H1 (cell line): ENCODE results near the gene RIF1. TPM values are rescaled to one million over a fixed set of nuclear protein-coding genes. Genes with fewer than 3 reads are reported as not detected.

Source experiments
- CTBP2 ChIP-seq: IDR thresholded peaks from 2 replicates; pipeline ENCODE4 v1.7.0; 2011; ENCODE audit warnings: borderline replicate concordance, mild to moderate bottlenecking, moderate library complexity, mixed read lengths, low read length; ENCODE audit not compliant: insufficient read depth, insufficient read length
- EGR1 ChIP-seq: IDR thresholded peaks from 2 replicates; pipeline ENCODE4 v1.6.1; 2011; ENCODE audit warnings: low read depth, low read length, borderline replicate concordance
- KDM5A ChIP-seq: fragments of 200-600 bp; IDR thresholded peaks from 2 replicates; pipeline ENCODE4 v1.7.1; 2012; ENCODE audit warnings: mild to moderate bottlenecking, low read length, inconsistent platforms, mixed read lengths
- POLR2A ChIP-seq, 2 experiments: IDR thresholded peaks; 1 replicate in 1 of 2; 2 replicates in 1 of 2; pipeline ENCODE4 v1.6.1; 2011; ENCODE audit warnings: low read depth in 2 of 2, low read length in 2 of 2, mild to moderate bottlenecking in 2 of 2; ENCODE audit errors: control extremely low read depth in 1 of 2
- polyA plus RNA-seq, 7 experiments: library from polyadenylated mRNA; depleted of rRNA in 3 of 7; stranded (reverse) in 5 of 7; unstranded in 2 of 7; fragments of >200 nt in 5 of 7; fragments of 200-250 nt in 2 of 7; gene quantifications; 1 replicate in 5 of 7; 2 replicates in 1 of 7; 4 replicates in 1 of 7; pipeline versions ENCODE4 v1.2.1 to v1.2.3, GENCODE V29; 2011 to 2013; ENCODE audit warnings: missing spikeins in 2 of 7, mixed read lengths in 2 of 7
- total RNA-seq: library from RNA; stranded (reverse); fragmentation: NEBNext Ultra II Directional; extraction: Animal tissue kit (Norgen Biotek cat#: 25700); gene quantifications from 2 replicates; pipeline ENCODE4 v1.2.1, GENCODE V29; 2021
- TF ChIP-seq, protein P1 (sequence below): IDR thresholded peaks from 2 replicates; pipeline ENCODE4 v1.6.1; 2012; ENCODE audit warnings: low read length, inconsistent platforms
- TF ChIP-seq, protein P2 (sequence below): IDR thresholded peaks from 2 replicates; pipeline ENCODE4 v1.6.1; 2012; ENCODE audit warnings: inconsistent platforms

Gene RIF1
- total and polyA plus RNA-seq, 2 of the 8 experiments (the other 6 are each of a cell fraction or from before 2014, with no cell fraction given): 9.5 to 104 TPM

- no peak for TF ChIP-seq KDM5A
- TF ChIP-seq, protein P1, sequence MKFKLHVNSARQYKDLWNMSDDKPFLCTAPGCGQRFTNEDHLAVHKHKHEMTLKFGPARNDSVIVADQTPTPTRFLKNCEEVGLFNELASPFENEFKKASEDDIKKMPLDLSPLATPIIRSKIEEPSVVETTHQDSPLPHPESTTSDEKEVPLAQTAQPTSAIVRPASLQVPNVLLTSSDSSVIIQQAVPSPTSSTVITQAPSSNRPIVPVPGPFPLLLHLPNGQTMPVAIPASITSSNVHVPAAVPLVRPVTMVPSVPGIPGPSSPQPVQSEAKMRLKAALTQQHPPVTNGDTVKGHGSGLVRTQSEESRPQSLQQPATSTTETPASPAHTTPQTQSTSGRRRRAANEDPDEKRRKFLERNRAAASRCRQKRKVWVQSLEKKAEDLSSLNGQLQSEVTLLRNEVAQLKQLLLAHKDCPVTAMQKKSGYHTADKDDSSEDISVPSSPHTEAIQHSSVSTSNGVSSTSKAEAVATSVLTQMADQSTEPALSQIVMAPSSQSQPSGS: no peak
- TF ChIP-seq, protein P2, sequence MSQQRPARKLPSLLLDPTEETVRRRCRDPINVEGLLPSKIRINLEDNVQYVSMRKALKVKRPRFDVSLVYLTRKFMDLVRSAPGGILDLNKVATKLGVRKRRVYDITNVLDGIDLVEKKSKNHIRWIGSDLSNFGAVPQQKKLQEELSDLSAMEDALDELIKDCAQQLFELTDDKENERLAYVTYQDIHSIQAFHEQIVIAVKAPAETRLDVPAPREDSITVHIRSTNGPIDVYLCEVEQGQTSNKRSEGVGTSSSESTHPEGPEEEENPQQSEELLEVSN: no peak
- TF ChIP-seq EGR1: no peak
- no peak for TF ChIP-seq POLR2A (IDR thresholded peaks at IDR 0.05; ENCODE audit: control extremely low read depth in 1 of 2, low read depth in 2 of 2, low read length in 2 of 2)
- no peak for TF ChIP-seq CTBP2
- TF ChIP-seq, all 59 proteins: peak for 0
Measured at GRCh38 chr2:151522556-151522955, 112.9 kb downstream of the RIF1 start (continued).
